Measurements from ENCODE around the gene ZACN.
A peak's percentile ranks its signal among the peaks of the same experiment; 100 is the strongest.

Gene ZACN

DNA sequence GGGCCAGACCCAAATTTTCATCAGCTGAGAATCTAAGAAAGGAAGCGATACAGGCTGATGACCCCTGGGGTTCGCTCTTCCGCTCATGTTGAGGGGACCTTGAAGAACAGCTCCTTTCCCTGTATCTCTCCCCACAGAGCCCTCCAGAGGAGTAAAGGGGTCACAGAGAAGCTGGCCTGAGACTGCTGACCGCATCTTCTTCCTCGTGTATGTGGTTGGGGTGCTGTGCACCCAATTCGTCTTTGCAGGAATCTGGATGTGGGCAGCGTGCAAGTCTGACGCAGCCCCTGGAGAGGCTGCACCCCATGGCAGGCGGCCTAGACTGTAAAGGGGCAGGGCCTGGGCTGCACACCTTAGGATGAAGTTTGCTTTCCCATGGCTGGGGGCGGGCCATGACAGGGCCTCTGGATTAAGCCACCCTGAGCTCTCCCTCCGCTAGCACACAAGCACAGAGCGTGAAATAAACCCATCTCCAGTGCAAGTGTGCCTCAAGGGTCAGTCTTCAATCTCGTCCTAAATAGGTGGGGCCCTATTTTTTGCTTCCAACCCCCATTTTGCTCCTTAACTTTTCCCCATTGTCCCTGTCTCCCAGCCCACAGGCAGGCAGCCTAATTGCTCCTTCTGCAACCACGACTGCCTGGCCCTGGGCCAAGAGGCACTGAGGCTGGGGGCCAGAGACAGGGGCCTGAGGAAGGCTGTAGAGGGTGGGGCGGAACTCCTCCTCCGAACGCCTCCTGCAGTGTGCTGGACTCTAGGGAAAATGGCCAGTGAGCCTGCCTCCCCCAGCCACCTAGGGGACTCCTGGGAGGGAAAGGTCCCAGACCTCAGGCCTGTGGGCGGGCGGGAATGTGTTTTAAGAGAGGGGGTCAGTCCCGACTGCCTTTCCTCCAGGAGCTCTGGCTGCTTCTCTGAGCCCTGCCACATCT is 3.6 kb downstream of the ZACN start:
- DNase-seq, result no peak

DNA sequence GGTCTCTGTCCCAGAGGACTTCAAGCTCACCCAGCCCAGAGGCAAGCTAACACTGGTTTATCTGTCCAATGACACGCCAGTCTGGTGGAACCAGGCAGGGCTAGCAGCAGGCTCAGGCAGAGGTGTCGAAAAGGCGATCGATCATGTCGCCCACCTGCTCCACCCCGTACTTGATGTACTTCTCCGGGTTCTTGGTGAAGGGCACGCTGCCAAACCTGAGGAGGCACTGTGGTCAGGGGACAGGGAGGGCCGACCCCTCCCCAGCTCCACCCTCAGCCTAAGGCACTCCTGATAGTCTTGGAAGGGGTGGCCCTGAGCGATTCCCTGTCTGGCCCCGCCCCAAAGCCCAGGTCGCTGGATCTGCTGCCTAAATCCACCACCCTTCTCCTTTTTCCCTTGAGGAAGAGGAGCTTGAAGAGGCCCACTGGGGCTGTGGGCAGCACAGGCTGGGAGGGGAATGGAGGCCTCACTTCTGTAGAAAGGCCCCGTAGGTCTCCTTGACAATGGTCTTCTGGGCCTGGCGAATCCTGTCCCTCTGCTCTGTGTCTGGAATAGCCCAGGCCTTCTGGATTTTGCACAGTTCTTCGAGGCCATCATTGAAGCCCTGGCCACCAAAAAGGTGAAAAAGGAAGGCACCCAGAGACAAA is 4.7 kb downstream of the ZACN start:
- no peak for DNase-seq

- DNase-seq, result no peak
Observed at GRCh38 chr17:76085066-76085730, 6.2 kb downstream of the ZACN start.

GRCh38 chr17:76085731-76086366 is 6.9 kb downstream of the ZACN start:
- no peak for DNase-seq

GRCh38 chr17:76086384-76086783 is 7.4 kb downstream of the ZACN start:
- no peak for DNase-seq

DNA sequence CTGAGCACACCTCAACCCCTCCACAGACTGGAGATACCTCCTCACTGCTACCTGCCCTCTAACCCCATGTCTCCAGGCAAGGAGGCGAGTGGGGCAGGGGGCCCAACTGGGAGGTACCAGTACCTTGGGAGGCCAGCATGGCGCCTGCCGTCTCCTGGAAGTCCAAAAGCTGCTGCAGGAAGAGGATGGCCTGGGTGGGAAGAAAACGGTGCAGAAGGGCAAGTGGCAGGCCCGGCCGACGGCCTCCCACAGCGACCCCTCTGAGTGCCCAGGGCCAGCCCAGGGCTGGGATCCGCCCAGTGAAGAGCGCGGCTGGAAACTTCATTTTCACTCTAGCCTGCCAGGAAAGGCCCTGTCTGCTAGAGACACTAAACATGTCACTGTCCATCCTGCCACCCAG is 8.5 kb downstream of the ZACN start:
- no peak for DNase-seq

- DNase-seq, result no peak
Observed at GRCh38 chr17:76088041-76088867, 9.3 kb downstream of the ZACN start.

DNA sequence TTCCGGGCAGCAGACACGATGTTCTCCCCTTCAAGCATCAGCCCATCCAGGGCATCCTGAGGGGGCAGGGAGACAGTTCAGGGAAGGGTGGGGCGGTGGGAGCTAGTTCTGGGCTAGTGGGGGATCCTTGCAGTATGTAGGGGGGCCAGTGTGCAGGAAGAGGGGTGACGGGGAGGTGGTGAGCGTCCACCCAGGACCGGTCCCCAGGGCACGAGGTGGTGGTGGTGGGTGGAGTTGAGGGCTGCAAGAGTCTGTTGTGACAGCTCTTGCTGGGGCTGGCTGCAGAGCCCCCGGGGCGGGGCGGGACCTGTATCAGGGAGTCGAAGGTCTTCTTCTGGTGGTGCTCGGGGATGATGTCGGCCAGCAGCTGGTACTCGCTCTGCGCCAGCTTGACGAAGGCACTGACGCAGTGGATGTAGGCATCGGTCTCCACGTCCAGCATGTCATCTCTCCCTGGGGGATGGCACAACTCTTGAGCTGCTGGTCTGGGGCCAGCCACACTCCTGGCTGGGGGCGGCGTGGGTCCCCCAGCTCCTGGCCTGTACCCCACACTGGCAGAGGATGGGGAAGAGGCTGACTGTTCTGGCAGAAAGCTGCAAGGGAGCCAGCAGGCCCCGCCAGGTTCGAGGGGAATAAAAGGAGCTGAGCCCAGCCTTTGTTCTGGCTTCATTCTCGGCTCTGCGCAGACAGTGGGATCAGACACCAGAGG is 10.0 kb downstream of the ZACN start:
- DNase-seq, result no peak

- no peak for DNase-seq
Observed at GRCh38 chr17:76089680-76090516, 10.9 kb downstream of the ZACN start.

DNA sequence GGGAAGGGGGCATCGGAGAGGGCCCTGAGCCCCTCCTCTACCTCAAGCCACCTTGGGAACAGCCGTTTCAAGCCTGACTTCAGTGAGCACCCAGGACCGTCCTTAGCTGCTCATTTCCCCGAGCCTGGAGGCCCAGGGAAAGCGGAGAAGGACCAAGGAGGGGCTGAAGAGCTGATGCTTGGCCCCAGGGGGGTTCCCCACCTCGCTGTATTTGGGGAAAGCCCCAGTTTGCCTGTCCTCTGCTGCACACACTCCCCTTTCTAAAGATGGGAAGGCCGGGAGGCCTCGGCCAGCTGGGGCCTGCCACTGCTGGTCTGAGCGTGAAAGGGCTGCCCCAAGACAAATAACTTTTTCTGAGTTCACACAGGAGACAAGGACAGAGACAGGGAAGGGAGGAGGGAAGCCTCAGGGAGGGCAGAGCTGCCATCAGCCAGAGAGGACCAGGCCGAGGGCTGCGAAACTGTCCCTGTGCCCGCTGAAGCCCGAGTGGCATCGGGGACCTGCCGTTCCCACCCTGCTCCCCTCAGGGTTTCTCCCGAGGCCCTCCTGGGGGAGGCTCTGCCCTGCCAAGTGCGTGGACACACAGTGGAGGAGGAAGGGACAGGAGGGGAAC is 11.6 kb downstream of the ZACN start:
- DNase-seq, result no peak

DNA sequence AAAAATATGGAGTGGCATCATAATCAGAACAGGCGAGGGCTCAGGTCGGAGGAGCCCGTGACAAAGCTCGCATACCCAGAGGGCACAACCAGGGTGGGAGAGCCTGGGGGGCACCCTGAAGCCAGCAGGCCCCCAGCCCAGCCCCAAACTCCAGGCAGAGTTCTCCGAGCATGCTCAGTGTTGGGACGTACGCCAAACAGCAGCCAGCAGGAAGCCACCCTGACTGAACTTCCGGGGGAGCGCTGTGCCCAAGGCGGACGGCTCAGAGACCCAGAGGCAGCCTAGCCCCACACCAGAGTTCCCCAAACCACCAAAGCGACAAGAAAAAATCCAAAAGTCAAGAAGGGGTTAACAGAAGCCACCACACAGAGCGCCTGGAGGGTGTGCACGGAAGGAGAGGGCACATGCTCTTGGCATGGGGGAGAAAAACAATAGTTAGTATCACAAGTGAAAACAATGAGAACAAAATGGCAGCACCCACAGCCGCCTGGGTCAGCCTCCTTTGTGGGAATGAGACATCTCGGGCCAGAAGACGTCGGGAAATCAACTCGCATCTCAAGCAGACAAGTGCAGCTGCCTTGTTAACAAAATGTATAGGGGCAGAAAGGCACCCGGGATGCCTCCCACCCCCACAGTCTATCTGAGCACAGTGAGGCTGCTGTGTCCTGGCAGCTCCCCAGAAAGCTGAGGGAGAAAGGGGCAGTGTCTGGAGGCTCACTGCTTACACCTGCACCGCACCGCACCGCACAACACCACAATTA is 12.7 kb downstream of the ZACN start:
- DNase-seq, result no peak

GRCh38 chr17:76092526-76093413 is 13.8 kb downstream of the ZACN start:
- DNase-seq, result no peak

DNA sequence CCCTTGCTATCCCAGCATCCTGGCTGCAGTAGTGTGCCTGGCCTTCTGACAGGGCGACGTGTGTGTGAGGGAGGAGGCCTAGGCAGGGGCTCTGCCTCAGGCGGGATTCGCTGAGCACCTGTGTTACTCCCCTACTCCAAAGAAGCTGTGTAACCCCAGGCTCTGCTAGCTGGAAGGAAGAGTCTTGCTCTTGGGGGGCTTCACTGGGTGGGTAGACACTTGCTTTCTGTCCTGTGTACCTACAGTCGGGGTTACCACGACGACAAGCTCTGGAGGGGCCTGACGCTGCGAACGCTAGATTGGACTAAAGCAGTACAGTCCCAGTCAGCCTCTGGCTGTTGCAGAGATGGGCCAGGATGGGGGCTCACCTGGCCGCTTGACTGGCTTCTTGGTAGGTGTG is 15.1 kb downstream of the ZACN start:
- DNase-seq, result no peak

- no peak for DNase-seq
Observed at GRCh38 chr17:76095943-76096342, 17.0 kb downstream of the ZACN start.

GRCh38 chr17:76097716-76098295 is 18.8 kb downstream of the ZACN start:
- DNase-seq, result no peak

DNA sequence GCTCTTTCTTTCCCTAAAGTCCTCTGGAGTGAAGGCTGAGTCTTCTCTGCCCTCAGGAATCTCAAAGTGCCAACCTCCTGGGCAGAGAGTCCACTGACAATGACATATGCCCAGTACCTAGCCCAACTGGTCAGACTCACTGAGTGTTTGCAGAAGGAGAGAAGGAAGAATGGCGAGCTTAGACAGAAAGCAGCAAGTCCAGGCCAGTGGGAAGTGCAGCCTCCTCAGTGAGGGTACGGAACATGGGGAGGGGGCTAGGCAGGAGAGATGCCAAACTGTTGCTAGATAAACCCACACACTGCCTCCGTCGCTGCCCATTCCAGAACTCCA is 23.9 kb downstream of the ZACN start:
- DNase-seq, result no peak

GRCh38 chr17:76103274-76104139 is 24.5 kb downstream of the ZACN start, which contains the start of gene EXOC7:
Gene EXOC7 (minus strand): TSS chr17:76103787. CDS start chr17:76103692, 95 bp downstream.
- peak; percentile 90 for DNase-seq
